SK-N-MC (cell line): Measurements from ENCODE around the gene SP6.

ENCODE experiments used
- EZH2 ChIP-seq: fragments of 200-600 bp; sonication (generic); IDR thresholded peaks from one replicate; pipeline ENCODE4 v1.6.1; 2017; ENCODE audit warnings: antibody characterized with exemption
- POLR2AphosphoS5 ChIP-seq: IDR thresholded peaks from 2 replicates; pipeline ENCODE4 v1.6.1; 2012; ENCODE audit warnings: mild to moderate bottlenecking, low read depth, low read length, borderline replicate concordance

DNA sequence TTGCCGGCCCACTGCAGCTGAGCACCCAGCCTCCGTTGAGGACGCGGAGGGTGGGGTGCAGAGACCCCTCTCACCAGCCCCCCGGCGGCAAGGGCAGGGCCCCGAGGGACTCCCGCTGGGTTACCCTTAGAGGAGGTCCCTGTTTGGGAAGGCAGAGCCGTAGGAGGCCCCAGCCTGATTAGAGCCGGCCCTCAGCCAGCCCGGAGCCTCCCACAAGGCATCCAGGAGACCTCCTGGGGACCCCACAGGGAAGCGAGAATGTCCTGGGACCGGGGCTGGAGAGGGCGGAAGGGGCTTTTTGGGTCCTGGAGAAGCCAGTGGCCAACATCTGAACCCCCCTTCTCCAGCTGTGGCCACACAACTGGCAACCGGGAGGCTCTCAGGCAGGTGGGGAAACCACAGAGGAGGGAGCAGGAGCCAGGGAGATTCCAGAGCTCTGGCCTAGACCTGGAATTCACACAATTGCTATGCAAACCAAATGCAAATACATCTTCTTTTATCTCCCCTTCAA is 21.7 kb upstream of the SP6 start:
- no peak for TF ChIP-seq EZH2
- TF ChIP-seq POLR2AphosphoS5: no peak
